Thyroid gland (tissue), 4 donors: Measurements from ENCODE around the gene SARDH. TPM values are rescaled to one million over a fixed set of nuclear protein-coding genes. Genes with fewer than 3 reads are reported as not detected.

Experiments used
- DNase-seq, 2 donors: peaks; one replicate each; pipeline ENCODE4 v3.0.0-alpha.2; 2019
- H3K27ac ChIP-seq, 3 donors: fragments of 200-600 bp; sonication (generic); 1 replicate in 2 of 3; 2 replicates in 1 of 3; pipeline ENCODE4 v1.5.1; 2016 to 2019; ENCODE audit warnings: mild to moderate bottlenecking in 1 of 3, moderate library complexity in 1 of 3
- H3K27me3 ChIP-seq: fragments of 200-600 bp; sonication (generic); one replicate; pipeline ENCODE4 v1.5.1; 2019
- H3K36me3 ChIP-seq, 2 donors: fragments of 200-600 bp; sonication (generic); one replicate each; pipeline ENCODE4 v1.5.1; 2016 to 2019
- H3K4me1 ChIP-seq, 2 donors: fragments of 200-600 bp; sonication (generic); one replicate each; pipeline ENCODE4 v1.5.1; 2017 to 2019
- H3K4me3 ChIP-seq, 3 donors: fragments of 200-600 bp; sonication (generic); replicated peaks in 1 of 3; 1 replicate in 2 of 3; 2 replicates in 1 of 3; pipeline ENCODE4 v1.5.1; 2016; ENCODE audit warnings: mild to moderate bottlenecking in 1 of 3
- H3K9me3 ChIP-seq: fragments of 200-600 bp; sonication (generic); one replicate; pipeline ENCODE4 v1.5.1; 2017
- POLR2A ChIP-seq, 2 donors: fragments of 450-650 bp; IDR thresholded peaks; one replicate each; pipeline ENCODE4 v1.6.1; 2017; ENCODE audit warnings: antibody characterized with exemption in 2 of 2, mild to moderate bottlenecking in 2 of 2, moderate library complexity in 1 of 2
- WGBS, 2 donors: methylation state at CpG; one replicate each; pipeline ENCODE4 v1.1.5; 2017; 5-methylcytosine and 5-hydroxymethylcytosine counted together
- intact Hi-C: fragments of 100-400 bp; cut with DNase I; formaldehyde crosslinking; loops from one replicate; pipeline ENCODE4 v1.15.1; 2023
- total RNA-seq, 4 donors: library from RNA; depleted of rRNA; stranded (reverse); fragments of >200 nt; gene quantifications; one replicate each; pipeline ENCODE4 v1.2.3, GENCODE V29; 2016
- TF ChIP-seq, protein P1 (sequence below), 6 experiments: fragments of 200-600 bp in 3 of 6; fragments of 450-650 bp in 3 of 6; sonication (generic) in 3 of 6; IDR thresholded peaks; one replicate each; pipeline ENCODE4 v1.5.1; 2016 to 2019; ENCODE audit warnings: antibody characterized with exemption in 6 of 6, mild to moderate bottlenecking in 2 of 6, inconsistent platforms in 1 of 6, moderate library complexity in 1 of 6

Gene SARDH
- total RNA-seq, 4 donors from 2014 or later, result 2.2 to 6.2 (median 3.3) TPM; not detected in 1

DNA sequence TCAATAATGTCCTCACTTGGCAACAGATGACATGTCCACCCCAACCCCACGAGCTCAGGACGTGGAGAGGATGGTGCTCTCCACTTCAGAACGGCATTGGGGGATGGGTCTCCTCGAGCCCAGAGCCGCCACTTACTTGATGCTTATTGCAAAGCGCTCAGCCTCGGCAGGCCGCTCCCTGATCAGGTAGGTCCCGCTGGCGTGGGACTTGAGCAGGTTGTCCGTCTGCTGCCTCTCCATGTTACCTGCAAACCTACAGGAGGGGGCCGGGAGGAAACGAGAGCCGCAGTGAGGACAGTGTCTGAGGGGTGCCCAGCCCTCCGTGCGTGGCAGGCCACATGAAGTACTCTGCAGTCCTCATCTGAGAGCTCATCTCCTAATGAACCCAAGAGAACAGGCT lies 36.6 kb upstream of the SARDH start:
- no peak overlapping the region for H3K4me3 ChIP-seq
- TF ChIP-seq, protein P1, sequence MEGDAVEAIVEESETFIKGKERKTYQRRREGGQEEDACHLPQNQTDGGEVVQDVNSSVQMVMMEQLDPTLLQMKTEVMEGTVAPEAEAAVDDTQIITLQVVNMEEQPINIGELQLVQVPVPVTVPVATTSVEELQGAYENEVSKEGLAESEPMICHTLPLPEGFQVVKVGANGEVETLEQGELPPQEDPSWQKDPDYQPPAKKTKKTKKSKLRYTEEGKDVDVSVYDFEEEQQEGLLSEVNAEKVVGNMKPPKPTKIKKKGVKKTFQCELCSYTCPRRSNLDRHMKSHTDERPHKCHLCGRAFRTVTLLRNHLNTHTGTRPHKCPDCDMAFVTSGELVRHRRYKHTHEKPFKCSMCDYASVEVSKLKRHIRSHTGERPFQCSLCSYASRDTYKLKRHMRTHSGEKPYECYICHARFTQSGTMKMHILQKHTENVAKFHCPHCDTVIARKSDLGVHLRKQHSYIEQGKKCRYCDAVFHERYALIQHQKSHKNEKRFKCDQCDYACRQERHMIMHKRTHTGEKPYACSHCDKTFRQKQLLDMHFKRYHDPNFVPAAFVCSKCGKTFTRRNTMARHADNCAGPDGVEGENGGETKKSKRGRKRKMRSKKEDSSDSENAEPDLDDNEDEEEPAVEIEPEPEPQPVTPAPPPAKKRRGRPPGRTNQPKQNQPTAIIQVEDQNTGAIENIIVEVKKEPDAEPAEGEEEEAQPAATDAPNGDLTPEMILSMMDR (IDR thresholded peaks at IDR 0.05), result no peak
- no peak for TF ChIP-seq POLR2A (IDR thresholded peaks at IDR 0.05)
- H3K27ac ChIP-seq, result no peak overlapping the region
- no peaks in the 10 kb centered on the region for H3K27me3 ChIP-seq
- intact Hi-C loops, result no loop called here
- WGBS, 2 donors, result 90 to 96% methylated on average over 4 to 16 of the region's 16 CpGs
- peak in 1 of 2 donors; percentile 2 for DNase-seq
- H3K9me3 ChIP-seq, result no peaks in the 10 kb centered on the region
- H3K4me1 ChIP-seq, result no peaks in the 10 kb centered on the region
- H3K36me3 ChIP-seq, result peaks cover 10 to 15% of the 10 kb centered on the region in 2 donors

DNA sequence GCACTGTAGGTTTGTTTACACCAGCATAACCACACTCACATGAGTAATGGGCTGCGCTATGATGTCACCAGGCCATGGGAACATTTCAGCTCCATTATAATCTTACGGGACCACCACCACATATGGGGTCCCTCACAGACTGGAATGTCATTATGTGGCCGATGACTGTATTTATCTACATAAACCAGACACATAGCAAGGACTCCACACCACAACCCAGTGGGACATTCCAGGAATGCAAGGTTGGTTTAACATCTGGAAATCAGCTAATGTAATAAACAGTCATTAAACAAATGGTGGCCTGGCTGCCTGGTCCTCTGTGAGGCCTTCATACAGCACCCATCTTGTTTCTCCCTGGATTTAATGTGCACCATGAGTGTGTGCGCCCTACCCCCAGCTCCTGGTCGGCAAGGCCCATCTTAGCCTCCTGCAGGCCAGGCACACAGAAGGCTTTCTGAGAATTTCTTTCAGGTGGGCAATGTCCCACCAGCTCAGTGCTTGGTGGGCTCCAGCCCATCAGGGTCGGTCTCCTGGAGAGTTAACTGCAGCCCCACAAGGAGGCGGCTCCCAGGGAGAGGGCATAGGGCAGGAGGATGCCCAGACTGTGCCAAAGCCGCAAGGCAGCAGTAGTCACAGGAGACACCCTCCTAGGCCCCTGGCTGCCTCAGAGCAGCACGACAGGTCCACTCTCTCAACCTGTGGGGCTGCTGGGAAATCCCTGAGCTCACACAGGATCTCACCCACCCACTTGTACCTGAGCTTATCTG lies 35.9 kb upstream of the SARDH start:
- intact Hi-C loops, result no loop called here
- 88 to 99% methylated on average over 5 to 9 of the region's 9 CpGs for WGBS, 2 donors

GRCh38 chr9:133772581-133772980 lies 34.4 kb upstream of the SARDH start:
- peaks cover 10 to 20% of the 10 kb centered on the region in 2 donors for H3K36me3 ChIP-seq
- DNase-seq, result no peak
- H3K4me1 ChIP-seq, result no peaks in the 10 kb centered on the region
- no peaks in the 10 kb centered on the region for H3K9me3 ChIP-seq
- no peaks in the 10 kb centered on the region for H3K27me3 ChIP-seq
- 88% methylated on average over 6 of the region's 7 CpGs; no CpG with 5 or more reads in 1 of the 2 donors for WGBS, 2 donors
- H3K27ac ChIP-seq, result no peak overlapping the region
- intact Hi-C loops, result no loop called here
- TF ChIP-seq, protein P1 (IDR thresholded peaks at IDR 0.05), result no peak
- no peak overlapping the region for H3K4me3 ChIP-seq

More for the DNA sequence above, 35.9 kb upstream of the SARDH start:
- H3K4me1 ChIP-seq, result no peaks in the 10 kb centered on the region
- no peak for DNase-seq
- no peaks in the 10 kb centered on the region for H3K27me3 ChIP-seq
- peaks cover 10 to 15% of the 10 kb centered on the region in 2 donors for H3K36me3 ChIP-seq
- no peaks in the 10 kb centered on the region for H3K9me3 ChIP-seq
- TF ChIP-seq, protein P1 (IDR thresholded peaks at IDR 0.05), result no peak
- TF ChIP-seq POLR2A (IDR thresholded peaks at IDR 0.05), result no peak
- no peak overlapping the region for H3K27ac ChIP-seq
- no peak overlapping the region for H3K4me3 ChIP-seq

DNA sequence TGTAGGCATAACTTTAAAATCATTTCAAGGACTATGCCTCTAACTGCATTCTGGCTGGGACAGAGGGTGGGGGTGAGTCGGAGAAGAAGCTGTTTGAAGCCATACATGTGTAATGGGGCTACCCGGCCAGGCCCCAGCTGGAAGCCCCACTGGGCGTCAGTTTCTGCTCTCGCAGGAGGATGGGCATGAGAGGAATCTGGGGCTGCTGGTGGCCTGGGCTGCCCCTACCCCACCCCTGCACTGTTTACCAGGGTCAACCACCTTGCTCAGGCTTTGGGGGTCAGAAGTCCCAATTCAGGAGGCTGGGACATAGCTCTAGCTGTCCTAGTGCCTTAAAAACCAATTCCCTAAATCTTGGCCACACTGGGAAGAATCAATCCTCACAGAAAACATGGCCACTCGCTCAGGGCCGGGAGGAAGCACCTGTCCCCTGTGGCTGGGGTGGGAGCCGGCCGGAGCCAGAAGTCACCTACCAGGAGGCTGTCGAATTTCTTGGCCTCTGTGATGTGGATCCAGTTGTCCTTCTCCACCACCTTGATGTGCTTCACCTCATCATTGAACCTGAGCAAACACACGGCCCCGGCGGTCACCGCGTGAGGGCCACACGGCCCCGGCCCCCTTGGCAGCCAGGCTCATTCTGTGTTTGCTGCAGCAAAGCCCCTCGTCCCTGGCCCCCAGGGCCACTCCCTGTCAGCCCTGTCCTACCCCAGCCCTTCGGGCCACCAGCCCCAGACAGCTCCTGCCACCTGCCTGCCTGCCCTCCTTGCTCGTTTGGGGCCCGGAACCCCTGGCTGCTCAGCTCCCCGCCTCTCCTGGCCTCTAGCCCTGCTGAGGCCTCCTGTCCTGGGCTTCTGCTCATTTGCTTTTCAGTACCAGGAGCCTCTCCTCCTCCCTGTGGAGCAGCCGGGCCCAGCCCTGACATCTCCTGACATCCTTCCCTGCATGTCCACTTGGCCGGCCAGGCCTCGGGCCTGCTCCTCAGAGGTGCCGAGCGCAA lies 33.6 kb upstream of the SARDH start:
- no peaks in the 10 kb centered on the region for H3K4me1 ChIP-seq
- intact Hi-C loops, result no loop called here
- TF ChIP-seq, protein P1 (IDR thresholded peaks at IDR 0.05), result no peak
- TF ChIP-seq POLR2A (IDR thresholded peaks at IDR 0.05), result no peak
- no peak overlapping the region for H3K27ac ChIP-seq
- 89 to 96% methylated on average over 25 to 26 of the region's 26 CpGs for WGBS, 2 donors
- H3K9me3 ChIP-seq, result no peaks in the 10 kb centered on the region
- no peak overlapping the region for H3K4me3 ChIP-seq
- H3K36me3 ChIP-seq, result peaks cover 10 to 20% of the 10 kb centered on the region in 2 donors
- DNase-seq, result peak in 1 of 2 donors; percentile 1
- H3K27me3 ChIP-seq, result no peaks in the 10 kb centered on the region
